SU-DHL-6 (cell line): ENCODE measurements around the gene SARDH.

ENCODE experiments used
- CTCF ChIP-seq: fragments of 200-600 bp; sonication (generic); IDR thresholded peaks from one replicate; pipeline ENCODE4 v1.5.1; 2017; ENCODE audit warnings: antibody characterized with exemption, mild to moderate bottlenecking, low read length, moderate library complexity; ENCODE audit not compliant: insufficient read depth, poor library complexity, severe bottlenecking
- EZH2phosphoT487 ChIP-seq: fragments of 200-600 bp; sonication (generic), shearing (Covaris generic); conservative IDR thresholded peaks from 2 replicates; pipeline ENCODE4 v1.6.1; 2018; ENCODE audit warnings: mild to moderate bottlenecking, antibody characterized with exemption, low read length, moderate library complexity, mixed read lengths

- no peak for TF ChIP-seq CTCF
- TF ChIP-seq EZH2phosphoT487: no peak
Observed at GRCh38 chr9:133635533-133636531, 102.3 kb downstream of the SARDH start, which contains the start of gene DBH.
